Stimulated activated CD4-positive, alpha-beta T cell treated with anti-CD3 and anti-CD28 coated beads, Interleukin-2, amount 100 ng/mL, for 24 hours (primary cell): ENCODE data around the gene ABHD16A.

Experiments
- DNase-seq, 2 donors: peaks; one replicate each; pipeline ENCODE4 v3.0.0-alpha.2; 2020

The ABHD16A gene

GRCh38 chr6:31730631-31731086 is 27.5 kb upstream of the ABHD16A start:
- DNase-seq: no peak

- DNase-seq: peak; percentile 64 to 76
Observed at GRCh38 chr6:31729979-31730630, 27.0 kb upstream of the ABHD16A start.

- peak; percentile 82 to 84 for DNase-seq
Observed at GRCh38 chr6:31729515-31729978, 26.4 kb upstream of the ABHD16A start.

- DNase-seq: no peak
Observed at GRCh38 chr6:31728767-31729514, 25.8 kb upstream of the ABHD16A start, which contains the start of gene DDAH2. Gene DDAH2 (minus strand): TSS chr6:31729299. CDS start chr6:31729161, 138 bp downstream.

- DNase-seq: no peak
Observed at GRCh38 chr6:31727717-31728671, 24.9 kb upstream of the ABHD16A start.

- no peak for DNase-seq
Observed at GRCh38 chr6:31727034-31727716, 24.1 kb upstream of the ABHD16A start.

GRCh38 chr6:31725502-31726350 is 22.6 kb upstream of the ABHD16A start:
- no peak for DNase-seq

GRCh38 chr6:31723980-31724691 is 21.0 kb upstream of the ABHD16A start:
- DNase-seq: no peak

- DNase-seq: no peak
Observed at GRCh38 chr6:31723245-31723979, 20.3 kb upstream of the ABHD16A start, which contains the start of gene MPIG6B. Gene MPIG6B (plus strand): TSS chr6:31723373. CDS start chr6:31723384, 11 bp downstream.

- DNase-seq: no peak
Observed at GRCh38 chr6:31722173-31722572, 19.0 kb upstream of the ABHD16A start.

- no peak for DNase-seq
Observed at GRCh38 chr6:31721351-31722020, 18.4 kb upstream of the ABHD16A start, which contains the start of gene LY6G6C. Gene LY6G6C (minus strand): TSS chr6:31721746. CDS start chr6:31721679, 67 bp downstream.

GRCh38 chr6:31720196-31720770 is 17.2 kb upstream of the ABHD16A start:
- no peak for DNase-seq

GRCh38 chr6:31719001-31719400 is 15.9 kb upstream of the ABHD16A start:
- DNase-seq: no peak

GRCh38 chr6:31718265-31718664 is 15.1 kb upstream of the ABHD16A start:
- DNase-seq: no peak

- no peak for DNase-seq
Observed at GRCh38 chr6:31717499-31718222, 14.5 kb upstream of the ABHD16A start.

GRCh38 chr6:31715022-31715958 is 12.2 kb upstream of the ABHD16A start, which contains the start of gene LY6G6D:
Gene LY6G6D (plus strand): TSS chr6:31715348. CDS start chr6:31715356, 8 bp downstream.
- no peak for DNase-seq
